MCF 10A (cell line): ENCODE measurements around the gene GLIS1. TPM values are rescaled to one million over a fixed set of nuclear protein-coding genes. Genes with fewer than 3 reads are reported as not detected.

Experiments
- BruUV-seq: library from RNA; stranded (reverse); fragments of 400-500 nt; replicated peaks from 2 replicates; lab custom pipeline; 2021; lab: Mats Ljungman, UMichigan
- CTCF ChIA-PET: fragments of 300-600 bp; sonication (Branson Sonifier 250); formaldehyde crosslinking; extraction: SDS; loops from one replicate; lab custom pipeline; 2021; ENCODE audit warnings: antibody characterized with exemption, inconsistent platforms; lab: Yijun Ruan, JAX
- POLR2A ChIA-PET: fragments of 300-600, 350-650 bp; sonication (Branson Sonifier 250); formaldehyde crosslinking; extraction: SDS; loops from one replicate; lab custom pipeline; 2020; ENCODE audit warnings: antibody characterized with exemption, inconsistent platforms; lab: Yijun Ruan, JAX
- DNase-seq: peaks from one replicate; pipeline ENCODE4 v3.0.0-alpha.2; 2018; ENCODE audit not compliant: unreplicated experiment
- H3K27ac Mint-ChIP-seq: one replicate; pipeline ENCODE4 v1.8.0; 2022; ENCODE audit warnings: mild to moderate bottlenecking, low read depth, mixed read lengths; ENCODE audit not compliant: unreplicated experiment
- H3K27me3 Mint-ChIP-seq: one replicate; pipeline ENCODE4 v1.8.0; 2022; ENCODE audit warnings: mixed read lengths; ENCODE audit not compliant: insufficient read depth, unreplicated experiment
- H3K36me3 Mint-ChIP-seq: one replicate; pipeline ENCODE4 v1.8.0; 2022; ENCODE audit warnings: mild to moderate bottlenecking, moderate library complexity, mixed read lengths; ENCODE audit not compliant: insufficient read depth, unreplicated experiment
- H3K4me1 Mint-ChIP-seq: one replicate; pipeline ENCODE4 v1.8.0; 2022; ENCODE audit warnings: mixed read lengths; ENCODE audit not compliant: insufficient read depth, unreplicated experiment
- H3K4me3 Mint-ChIP-seq: one replicate; pipeline ENCODE4 v1.8.0; 2022; ENCODE audit warnings: mild to moderate bottlenecking, moderate library complexity, mixed read lengths; ENCODE audit not compliant: unreplicated experiment
- H3K9me3 Mint-ChIP-seq: one replicate; pipeline ENCODE4 v1.8.0; 2022; ENCODE audit warnings: mixed read lengths; ENCODE audit not compliant: unreplicated experiment
- intact Hi-C: fragments of 100-400 bp; cut with micrococcal nuclease; formaldehyde crosslinking; loops from 2 replicates; pipeline ENCODE4 v1.14.1; 2022
- total RNA-seq: library from RNA; stranded (reverse); gene quantifications from 2 replicates; pipeline ENCODE4 v1.2.3, GENCODE V29; 2022
- TF ChIP-seq, protein P1 (sequence below): fragments of 200-600 bp; IDR thresholded peaks from one replicate; pipeline ENCODE4 v1.8.0; 2022; ENCODE audit warnings: antibody characterized with exemption, mild to moderate bottlenecking; ENCODE audit not compliant: unreplicated experiment

GLIS1 gene
- total RNA-seq, 1 experiment from 2014 or later: 0.93 TPM

DNA sequence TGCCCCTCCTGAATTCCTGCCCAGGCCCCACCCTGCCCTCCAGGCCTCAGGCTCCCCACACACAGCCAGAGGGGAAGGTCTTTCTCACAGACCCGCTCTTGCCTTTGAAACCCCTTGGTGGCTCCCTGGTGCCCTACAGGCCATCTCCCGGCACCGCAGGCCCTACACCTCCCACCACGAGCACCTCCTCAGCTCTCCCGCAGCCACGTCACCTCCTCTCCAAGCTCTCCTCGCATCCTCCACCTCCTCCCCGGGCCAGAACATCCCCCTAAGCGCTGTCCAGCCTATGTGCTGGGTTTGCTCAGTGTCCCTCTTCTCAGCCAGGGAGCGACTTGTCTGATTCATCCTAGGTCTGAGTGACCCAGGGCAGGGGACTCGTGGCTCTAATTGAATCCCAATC, 213.4 kb downstream of the GLIS1 start:
- Mint-ChIP-seq H3K27ac (no peak overlapping the region), H3K4me1 (no peaks in the 10 kb centered on the region), H3K27me3 (peaks cover 15% of the 10 kb centered on the region), H3K4me3 (no peak overlapping the region), H3K36me3 (no peaks in the 10 kb centered on the region), H3K9me3 (no peaks in the 10 kb centered on the region)
- TF ChIP-seq, protein P1, sequence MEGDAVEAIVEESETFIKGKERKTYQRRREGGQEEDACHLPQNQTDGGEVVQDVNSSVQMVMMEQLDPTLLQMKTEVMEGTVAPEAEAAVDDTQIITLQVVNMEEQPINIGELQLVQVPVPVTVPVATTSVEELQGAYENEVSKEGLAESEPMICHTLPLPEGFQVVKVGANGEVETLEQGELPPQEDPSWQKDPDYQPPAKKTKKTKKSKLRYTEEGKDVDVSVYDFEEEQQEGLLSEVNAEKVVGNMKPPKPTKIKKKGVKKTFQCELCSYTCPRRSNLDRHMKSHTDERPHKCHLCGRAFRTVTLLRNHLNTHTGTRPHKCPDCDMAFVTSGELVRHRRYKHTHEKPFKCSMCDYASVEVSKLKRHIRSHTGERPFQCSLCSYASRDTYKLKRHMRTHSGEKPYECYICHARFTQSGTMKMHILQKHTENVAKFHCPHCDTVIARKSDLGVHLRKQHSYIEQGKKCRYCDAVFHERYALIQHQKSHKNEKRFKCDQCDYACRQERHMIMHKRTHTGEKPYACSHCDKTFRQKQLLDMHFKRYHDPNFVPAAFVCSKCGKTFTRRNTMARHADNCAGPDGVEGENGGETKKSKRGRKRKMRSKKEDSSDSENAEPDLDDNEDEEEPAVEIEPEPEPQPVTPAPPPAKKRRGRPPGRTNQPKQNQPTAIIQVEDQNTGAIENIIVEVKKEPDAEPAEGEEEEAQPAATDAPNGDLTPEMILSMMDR: no peak
- intact Hi-C loops: no loop called here
- no peak for DNase-seq
- POLR2A ChIA-PET: interaction anchor here (0.6 kb wide), 1 partner anchor 775 kb away, joined by 3 read pairs; no protein-coding TSS in a partner anchor
- no TSS peak for BruUV-seq
- CTCF ChIA-PET: interaction anchor here (0.6 to 0.9 kb wide), 2 partner anchors 13 to 141 kb away, joined by 3 to 4 read pairs; no protein-coding TSS in a partner anchor

DNA sequence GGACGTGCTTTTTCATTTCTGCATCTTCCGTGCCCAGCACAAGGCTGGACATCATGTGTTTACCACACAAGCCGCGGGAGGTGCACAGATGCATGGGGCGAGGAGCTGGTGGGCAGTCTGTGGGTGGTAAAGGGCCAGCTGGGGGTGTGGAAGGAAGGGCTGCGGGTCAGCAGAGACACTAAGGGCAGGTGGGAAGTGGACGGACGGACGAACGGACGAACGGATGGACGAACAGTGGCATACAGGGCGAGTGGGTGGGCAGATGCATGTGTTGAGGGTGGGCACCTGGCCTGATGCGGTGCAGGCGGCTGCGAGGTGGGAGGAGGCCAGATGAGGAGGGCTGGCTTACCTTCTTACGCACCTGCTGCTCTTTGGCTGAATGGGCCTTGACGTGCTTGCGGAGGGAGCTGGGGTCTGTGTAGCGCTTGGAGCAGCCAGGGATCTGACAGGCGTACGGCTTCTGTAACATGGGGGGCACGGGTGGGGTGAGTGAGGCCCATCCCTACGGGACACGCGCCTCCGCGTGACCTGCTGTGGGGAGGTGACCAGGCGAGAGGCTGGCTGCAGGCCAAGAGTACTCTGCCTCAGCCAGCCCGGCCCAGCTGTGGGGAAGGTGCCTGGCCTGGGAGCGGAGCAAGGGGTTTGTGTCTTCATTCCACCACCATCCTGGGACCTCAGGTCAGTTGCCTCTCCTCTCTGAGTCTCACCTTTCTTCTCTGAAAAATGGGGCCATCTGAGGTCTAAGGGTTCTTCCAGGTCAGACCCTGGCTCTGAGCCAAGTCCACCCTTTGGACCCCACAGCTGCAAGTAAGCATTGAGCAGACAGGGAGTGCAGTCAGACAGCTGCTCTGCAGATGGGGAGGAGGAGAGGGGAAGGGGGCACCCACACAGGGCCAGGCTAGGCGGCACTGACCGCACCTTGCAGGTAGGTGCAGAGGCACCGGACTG, 214.3 kb downstream of the GLIS1 start:
- Mint-ChIP-seq H3K27me3 (peaks cover 15% of the 10 kb centered on the region), H3K4me1 (no peaks in the 10 kb centered on the region), H3K27ac (no peak overlapping the region), H3K36me3 (no peaks in the 10 kb centered on the region), H3K4me3 (no peak overlapping the region), H3K9me3 (no peaks in the 10 kb centered on the region)
- TF ChIP-seq, protein P1: no peak
- intact Hi-C loops: no loop called here
- CTCF ChIA-PET: interaction anchor here (0.6 kb wide), 1 partner anchor 13 kb away, joined by 3 read pairs; no protein-coding TSS in a partner anchor
- no TSS peak for BruUV-seq
- POLR2A ChIA-PET: interaction anchor here (0.7 kb wide), 1 partner anchor 95 kb away, joined by 3 read pairs; no protein-coding TSS in a partner anchor
- no peak for DNase-seq

DNA sequence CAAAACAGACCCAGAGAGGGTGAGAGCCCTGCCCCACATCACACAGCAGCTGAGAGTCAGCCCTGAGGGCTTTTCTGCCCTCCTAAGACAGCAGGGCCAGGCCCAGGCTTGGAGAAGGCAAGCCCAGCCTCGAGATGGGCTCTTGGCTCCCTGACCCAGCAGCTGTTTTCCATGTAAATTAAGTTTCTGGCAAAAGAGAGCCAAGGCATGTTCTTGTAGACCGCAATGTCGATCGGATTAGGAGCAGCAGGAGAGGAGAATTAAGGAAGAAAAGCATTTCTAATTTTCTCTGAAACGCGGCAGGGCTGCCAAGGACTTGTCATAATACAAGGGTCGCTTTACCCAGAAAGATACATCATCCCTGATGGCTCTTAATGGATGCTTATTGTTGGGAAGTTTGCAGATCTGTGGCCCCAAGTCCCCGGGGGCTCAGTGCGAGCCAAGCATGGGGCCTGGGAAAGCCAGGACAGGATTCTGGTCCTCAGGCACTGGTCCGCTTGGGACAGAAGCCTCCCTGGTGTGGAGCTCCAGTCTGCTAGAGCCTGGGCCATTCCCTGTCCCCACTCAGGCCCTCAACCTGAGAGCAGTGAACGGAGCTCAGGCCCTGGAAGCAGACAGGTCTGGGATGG, 216.9 kb downstream of the GLIS1 start:
- intact Hi-C loops: no loop called here
- no peak for DNase-seq
- BruUV-seq: no TSS peak
- no peak overlapping the region for H3K27ac Mint-ChIP-seq
- H3K4me3 Mint-ChIP-seq: no peak overlapping the region
- H3K36me3 Mint-ChIP-seq: no peaks in the 10 kb centered on the region
- TF ChIP-seq, protein P1: no peak
- no peaks in the 10 kb centered on the region for H3K4me1 Mint-ChIP-seq
- peaks cover 15% of the 10 kb centered on the region for H3K27me3 Mint-ChIP-seq
- ChIA-PET POLR2A (no interaction called here), CTCF (no interaction called here)
- no peaks in the 10 kb centered on the region for H3K9me3 Mint-ChIP-seq

DNA sequence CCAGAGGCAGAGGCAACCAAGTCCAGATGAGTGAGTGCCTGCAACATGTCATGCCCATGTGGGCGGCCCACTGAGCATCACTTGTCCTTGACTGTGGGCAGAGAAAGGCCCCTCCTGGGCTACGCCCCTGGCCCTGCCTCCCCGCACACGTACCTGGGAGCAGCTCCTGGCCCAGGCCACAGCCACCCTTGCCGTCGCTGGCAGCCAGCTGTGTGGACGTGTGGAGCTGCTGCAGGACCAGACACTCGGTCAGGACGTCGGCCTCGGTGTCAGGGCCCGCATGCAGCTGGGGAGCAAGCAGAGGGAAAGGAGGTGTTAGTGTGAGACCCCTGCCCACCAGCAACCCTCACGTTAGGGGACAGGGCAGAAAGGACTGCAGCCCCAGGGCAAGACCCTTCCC, 218.5 kb downstream of the GLIS1 start:
- no peak overlapping the region for H3K4me3 Mint-ChIP-seq
- H3K27ac Mint-ChIP-seq: no peak overlapping the region
- TF ChIP-seq, protein P1: no peak
- intact Hi-C loops: no loop called here
- peaks cover 15% of the 10 kb centered on the region for H3K27me3 Mint-ChIP-seq
- ChIA-PET CTCF (no interaction called here), POLR2A (no interaction called here)
- no peaks in the 10 kb centered on the region for H3K4me1 Mint-ChIP-seq
- DNase-seq: no peak
- H3K9me3 Mint-ChIP-seq: no peaks in the 10 kb centered on the region
- no TSS peak for BruUV-seq
- H3K36me3 Mint-ChIP-seq: no peaks in the 10 kb centered on the region
